ENCODE measurements around the gene GRID2. TPM values are rescaled to one million over a fixed set of nuclear protein-coding genes. Genes with fewer than 3 reads are reported as not detected.

GRID2 gene
- total and polyA plus RNA-seq, 2 of the 4 experiments (the other 2 are of a cell fraction): under 0.01 TPM; not detected in 1

- no peak overlapping the region for H2AK9ac ChIP-seq (replicated peaks; ENCODE audit: low read depth, low read length, poor library complexity)
- no peak overlapping the region for H4K91ac ChIP-seq (ENCODE audit: insufficient read depth, low read depth, low read length)
- DNase-seq (no peak), ATAC-seq (ENCODE audit: low read depth) (no peak)
- no peak overlapping the region for H3K4me2 ChIP-seq (ENCODE audit: low read depth, low read length)
- no peak overlapping the region for H3K9ac ChIP-seq (ENCODE audit: low read depth, low read length)
- no peak for TF ChIP-seq POLR2A (IDR thresholded peaks at IDR 0.05; ENCODE audit: low read depth, low read length)
- no peak for TF ChIP-seq BHLHE40 (IDR thresholded peaks at IDR 0.05; ENCODE audit: low read depth, low read length)
- no peak for TF ChIP-seq RFX5 (IDR thresholded peaks at IDR 0.05; ENCODE audit: low read depth, low read length)
- H3K27me3 ChIP-seq (ENCODE audit: control insufficient read depth, insufficient read depth, low read length): no peaks in the 10 kb centered on the region
- in situ Hi-C loops (cut with MboI; ENCODE audit: low sequenced_read_pairs) (no loop called here), intact Hi-C loops (cut with micrococcal nuclease) (no loop called here), dilution Hi-C loops (cut with HindIII; ENCODE audit: low sequenced_read_pairs, unreplicated experiment) (no loop called here)
- no peaks in the 10 kb centered on the region for H3K36me3 ChIP-seq (ENCODE audit: control insufficient read depth, insufficient read depth, low read length)
- H4K20me1 ChIP-seq (ENCODE audit: insufficient read depth, low read length): no peaks in the 10 kb centered on the region
- H3K9me1 ChIP-seq (ENCODE audit: insufficient read depth, low read length): no peaks in the 10 kb centered on the region
- H2AK5ac ChIP-seq (ENCODE audit: low read depth, low read length): no peak overlapping the region
- ChIA-PET POLR2A (ENCODE audit: unreplicated experiment) (no interaction called here), CTCF (no interaction called here)
- no peak overlapping the region for H3K14ac ChIP-seq (replicated peaks; ENCODE audit: low read depth, low read length)
- H4K5ac ChIP-seq (ENCODE audit: low read depth, low read length): no peak overlapping the region
- no peaks in the 10 kb centered on the region for H3K79me1 ChIP-seq (ENCODE audit: low read depth in 1 of 2, low read length in 2 of 2)
- H3K4ac ChIP-seq (ENCODE audit: low read depth, low read length): no peak overlapping the region
- no peak overlapping the region for H3K18ac ChIP-seq (ENCODE audit: low read depth, low read length)
- no peak overlapping the region for H2BK120ac ChIP-seq (ENCODE audit: low read depth, low read length)
- no peak overlapping the region for H2BK5ac ChIP-seq (ENCODE audit: low read depth, low read length, poor library complexity, severe bottlenecking)
- no peaks in the 10 kb centered on the region for H3K4me1 ChIP-seq (ENCODE audit: control insufficient read depth, insufficient read depth, low read length)
- H2AFZ ChIP-seq (replicated peaks; ENCODE audit: low read length, poor library complexity): no peak overlapping the region
- H3K27ac ChIP-seq (ENCODE audit: insufficient read depth, low read length): no peak overlapping the region
- no peaks in the 10 kb centered on the region for H3K9me3 ChIP-seq (ENCODE audit: control insufficient read depth, insufficient read depth, low read length)
- no peak overlapping the region for H3K4me3 ChIP-seq (ENCODE audit: insufficient read depth, low read depth, low read length)
- no peak overlapping the region for H2BK20ac ChIP-seq (ENCODE audit: low read depth, low read length)
- no peak overlapping the region for H4K8ac ChIP-seq (ENCODE audit: low read depth in 2 of 2, low read length in 2 of 2)
- H3K56ac ChIP-seq (ENCODE audit: extremely low read depth, insufficient read depth, low read length): no peak overlapping the region
- no peak overlapping the region for H3K23ac ChIP-seq (ENCODE audit: low read depth, low read length)
- no peak overlapping the region for H2BK15ac ChIP-seq (ENCODE audit: low read depth, low read length)
- no TSS peak for BruUV-seq (replicated peaks)
Observed at GRCh38 chr4:93573285-93573684, 1269.5 kb downstream of the GRID2 start.
